GM19238 (cell line): ENCODE results near the gene P4HA1.

Source experiments
- DNase-seq: peaks from one replicate; pipeline ENCODE4 v3.0.0; 2011; ENCODE audit warnings: low spot score; ENCODE audit not compliant: insufficient read length

P4HA1 gene

DNA sequence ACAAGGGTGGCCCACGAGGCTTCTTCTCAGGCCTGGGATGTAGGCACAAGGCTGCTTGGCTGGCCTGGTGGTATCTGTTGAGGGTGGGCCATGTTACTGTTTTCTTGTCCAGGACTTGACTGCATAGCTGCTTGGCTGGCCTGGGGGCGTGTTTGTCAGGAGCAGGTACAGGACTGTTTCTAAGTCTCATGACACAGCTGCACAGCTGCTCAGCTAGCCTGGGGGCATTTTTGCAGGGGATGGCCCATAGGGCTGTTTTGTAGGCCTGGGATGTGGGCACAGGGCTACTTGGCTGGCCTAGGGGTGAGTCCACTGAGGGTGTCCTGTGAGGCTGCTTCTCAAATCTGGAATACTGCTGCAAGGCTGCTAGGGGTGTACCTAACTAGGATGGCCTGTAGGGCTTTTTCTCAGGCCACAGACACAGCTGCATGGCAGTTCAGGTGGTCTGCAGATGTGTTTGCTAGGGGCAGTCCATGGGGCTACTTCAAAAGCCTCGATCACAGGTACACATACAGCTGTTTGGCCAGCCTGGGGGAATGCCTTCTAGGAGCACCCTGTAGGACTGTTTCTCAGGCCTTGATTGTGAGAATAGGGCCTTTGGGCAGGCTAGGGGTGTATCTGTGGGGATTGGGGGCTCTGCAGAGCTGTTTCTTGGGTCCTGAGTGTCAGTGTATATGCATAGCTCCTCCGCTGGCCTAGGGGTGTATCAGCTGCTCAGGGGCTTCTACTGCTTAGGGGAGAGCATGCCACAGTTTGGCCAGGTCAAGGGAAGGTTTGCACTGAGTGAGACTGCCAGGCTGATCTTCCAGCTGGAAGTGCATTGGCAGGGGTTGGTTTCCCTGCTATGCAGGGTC, 115.4 kb downstream of the P4HA1 start:
- no peak for DNase-seq

DNA sequence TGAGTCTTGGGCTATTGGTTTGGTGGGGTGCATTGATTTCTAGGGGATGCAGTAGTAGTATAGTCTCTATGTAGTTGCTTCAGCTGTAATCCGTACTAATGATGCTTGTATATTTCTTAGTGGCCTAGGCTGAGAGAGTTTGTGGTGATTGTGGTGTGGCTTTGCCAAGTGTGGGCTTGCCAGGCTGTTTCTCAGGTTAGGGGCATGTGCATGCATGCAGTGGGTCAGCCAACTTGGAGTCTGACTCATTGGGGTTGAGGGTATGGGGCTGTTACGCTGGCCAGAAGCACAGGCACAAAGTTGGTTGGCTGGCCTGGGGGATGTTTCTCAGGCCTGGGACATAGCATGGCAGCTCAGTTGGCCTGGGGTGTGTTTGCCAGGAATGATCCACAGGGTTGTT, 116.3 kb downstream of the P4HA1 start:
- DNase-seq = no peak

DNA sequence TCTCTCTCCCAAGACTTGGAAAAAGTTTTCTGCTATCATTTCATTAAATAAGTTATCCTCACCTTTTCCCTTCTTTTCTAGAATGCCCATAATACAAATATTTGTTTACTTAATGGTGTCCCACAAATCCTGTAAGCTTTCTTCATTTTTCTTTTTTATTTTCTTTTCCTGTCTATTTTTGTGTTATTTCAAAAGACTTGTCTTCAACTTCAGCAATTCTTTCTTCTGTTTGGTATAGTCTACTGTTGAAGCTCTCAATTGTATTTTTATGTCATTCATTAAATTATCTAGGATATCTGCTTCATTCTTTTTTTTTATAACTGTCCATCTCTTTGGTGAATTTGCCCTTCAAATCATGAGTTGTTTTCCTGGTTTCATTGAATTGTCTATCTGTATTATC, 117.0 kb downstream of the P4HA1 start:
- DNase-seq = no peak

GRCh38 chr10:72976886-72977285, 119.8 kb downstream of the P4HA1 start:
- no peak for DNase-seq
